ENCODE results near the gene PTH1R.

The PTH1R gene

GRCh38 chr3:46923559-46924350, 46.2 kb downstream of the PTH1R start:
- no peaks in the 10 kb centered on the region for H3K9me3 ChIP-seq (ENCODE audit: severe bottlenecking)
- H3K27ac ChIP-seq (ENCODE audit: poor library complexity, severe bottlenecking): no peak overlapping the region
- TF ChIP-seq CTCF (IDR thresholded peaks at IDR 0.05; ENCODE audit: poor library complexity, severe bottlenecking): peak; percentile 76
- H3K4me3 ChIP-seq (ENCODE audit: severe bottlenecking): no peak overlapping the region
- H3K4me1 ChIP-seq (ENCODE audit: insufficient read depth, poor library complexity, severe bottlenecking): no peaks in the 10 kb centered on the region
- DNase-seq (ENCODE audit: low spot score) (peak; percentile 49), ATAC-seq (ENCODE audit: low read depth) (peak; percentile 60; the same call in 2 of the 3 replicates)
- H3K27me3 ChIP-seq (ENCODE audit: insufficient read depth, poor library complexity, severe bottlenecking): no peaks in the 10 kb centered on the region
- H3K36me3 ChIP-seq (ENCODE audit: low read depth): peaks cover 80% of the 10 kb centered on the region

GRCh38 chr3:46924921-46925584, 47.5 kb downstream of the PTH1R start:
- Histone ChIP-seq H3K27ac (ENCODE audit: poor library complexity, severe bottlenecking) (no peak overlapping the region), H3K36me3 (ENCODE audit: low read depth) (peaks cover 75% of the 10 kb centered on the region), H3K9me3 (ENCODE audit: severe bottlenecking) (no peaks in the 10 kb centered on the region), H3K4me1 (ENCODE audit: insufficient read depth, poor library complexity, severe bottlenecking) (no peaks in the 10 kb centered on the region), H3K27me3 (ENCODE audit: insufficient read depth, poor library complexity, severe bottlenecking) (no peaks in the 10 kb centered on the region), H3K4me3 (ENCODE audit: severe bottlenecking) (no peak overlapping the region)
- ATAC-seq (ENCODE audit: low read depth): no peak
- peak; percentile 45 for DNase-seq (ENCODE audit: low spot score)
- TF ChIP-seq CTCF (IDR thresholded peaks at IDR 0.05; ENCODE audit: poor library complexity, severe bottlenecking): no peak

GRCh38 chr3:46925585-46925934, 48.0 kb downstream of the PTH1R start:
- no peaks in the 10 kb centered on the region for H3K27me3 ChIP-seq (ENCODE audit: insufficient read depth, poor library complexity, severe bottlenecking)
- no peak for TF ChIP-seq CTCF (IDR thresholded peaks at IDR 0.05; ENCODE audit: poor library complexity, severe bottlenecking)
- ATAC-seq (ENCODE audit: low read depth) (no peak), DNase-seq (ENCODE audit: low spot score) (peak; percentile 19)
- no peak overlapping the region for H3K27ac ChIP-seq (ENCODE audit: poor library complexity, severe bottlenecking)
- H3K4me3 ChIP-seq (ENCODE audit: severe bottlenecking): no peak overlapping the region
- no peaks in the 10 kb centered on the region for H3K4me1 ChIP-seq (ENCODE audit: insufficient read depth, poor library complexity, severe bottlenecking)
- H3K36me3 ChIP-seq (ENCODE audit: low read depth): peaks cover 71% of the 10 kb centered on the region
- no peaks in the 10 kb centered on the region for H3K9me3 ChIP-seq (ENCODE audit: severe bottlenecking)

GRCh38 chr3:46926039-46926438, 48.5 kb downstream of the PTH1R start:
- DNase-seq (ENCODE audit: low spot score) (peak; percentile 40), ATAC-seq (ENCODE audit: low read depth) (no peak)
- no peak overlapping the region for H3K27ac ChIP-seq (ENCODE audit: poor library complexity, severe bottlenecking)
- no peak for TF ChIP-seq CTCF (IDR thresholded peaks at IDR 0.05; ENCODE audit: poor library complexity, severe bottlenecking)
- no peak overlapping the region for H3K4me3 ChIP-seq (ENCODE audit: severe bottlenecking)
- no peaks in the 10 kb centered on the region for H3K9me3 ChIP-seq (ENCODE audit: severe bottlenecking)
- H3K27me3 ChIP-seq (ENCODE audit: insufficient read depth, poor library complexity, severe bottlenecking): no peaks in the 10 kb centered on the region
- peaks cover under 1% of the 10 kb centered on the region for H3K4me1 ChIP-seq (ENCODE audit: insufficient read depth, poor library complexity, severe bottlenecking)
- H3K36me3 ChIP-seq (ENCODE audit: low read depth): peaks cover 66% of the 10 kb centered on the region

GRCh38 chr3:46926447-46926846, 48.9 kb downstream of the PTH1R start:
- Histone ChIP-seq H3K4me1 (ENCODE audit: insufficient read depth, poor library complexity, severe bottlenecking) (peaks cover 5% of the 10 kb centered on the region), H3K27ac (ENCODE audit: poor library complexity, severe bottlenecking) (no peak overlapping the region), H3K27me3 (ENCODE audit: insufficient read depth, poor library complexity, severe bottlenecking) (no peaks in the 10 kb centered on the region), H3K9me3 (ENCODE audit: severe bottlenecking) (no peaks in the 10 kb centered on the region), H3K4me3 (ENCODE audit: severe bottlenecking) (no peak overlapping the region), H3K36me3 (ENCODE audit: low read depth) (peaks cover 62% of the 10 kb centered on the region)
- DNase-seq (ENCODE audit: low spot score) (peak; percentile 24), ATAC-seq (ENCODE audit: low read depth) (no peak)
- TF ChIP-seq CTCF (IDR thresholded peaks at IDR 0.05; ENCODE audit: poor library complexity, severe bottlenecking): no peak
